ENCODE measurements around the gene RTL10.

GRCh38 chr22:19807914-19808872 lies 46.5 kb downstream of the RTL10 start:
- TF ChIP-seq CTCF (IDR thresholded peaks at IDR 0.05) (no peak), MAZ (IDR thresholded peaks at IDR 0.05; ENCODE audit: borderline replicate concordance, low read depth, low read length) (no peak), RCOR1 (IDR thresholded peaks at IDR 0.05; ENCODE audit: low read depth, low read length) (no peak), POLR2A (IDR thresholded peaks at IDR 0.05; ENCODE audit: low read length) (no peak), EP300 (IDR thresholded peaks at IDR 0.05) (no peak), TP53 (CRISPR knock-in tag; IDR thresholded peaks at IDR 0.05) (no peak), KDM5A (IDR thresholded peaks at IDR 0.05) (no peak)
